WTC11 (cell line): ENCODE results near the gene GFPT1. TPM values are rescaled to one million over a fixed set of nuclear protein-coding genes. Genes with fewer than 3 reads are reported as not detected.

Source experiments
- ATAC-seq: fragments of 200-7000 bp; cut with Tn5 transposase; 2 replicates; pipeline ENCODE4 v1.10.0; 2021; ENCODE audit warnings: mild to moderate bottlenecking, moderate library complexity
- CTCF ChIA-PET: fragments of 300-600 bp; sonication (Branson Sonifier 250); formaldehyde crosslinking; loops from one replicate; lab custom pipeline; 2021; ENCODE audit warnings: antibody characterized with exemption; lab: Charles Lee
- POLR2A ChIA-PET: fragments of 350-600 bp; sonication (Branson Sonifier 250); formaldehyde crosslinking; loops from one replicate; lab custom pipeline; 2021; ENCODE audit warnings: antibody characterized with exemption; lab: Charles Lee
- DNase-seq: peaks from one replicate; pipeline ENCODE4 v3.0.0; 2021; ENCODE audit warnings: low spot score
- H3K27ac Mint-ChIP-seq: 2 replicates; pipeline ENCODE4 v1.8.0; 2021; ENCODE audit warnings: mixed read lengths
- H3K27me3 Mint-ChIP-seq: 2 replicates; pipeline ENCODE4 v1.8.0; 2021; ENCODE audit warnings: low read depth, mild to moderate bottlenecking, moderate library complexity, mixed read lengths
- H3K36me3 Mint-ChIP-seq: 2 replicates; pipeline ENCODE4 v1.8.0; 2021; ENCODE audit warnings: mixed read lengths
- H3K4me1 Mint-ChIP-seq: 2 replicates; pipeline ENCODE4 v1.8.0; 2022; ENCODE audit warnings: mixed read lengths
- H3K4me3 Mint-ChIP-seq: 2 replicates; pipeline ENCODE4 v1.8.0; 2021; ENCODE audit warnings: mild to moderate bottlenecking, moderate library complexity, mixed read lengths
- H3K9me3 Mint-ChIP-seq: 2 replicates; pipeline ENCODE4 v1.8.0; 2021; ENCODE audit warnings: mixed read lengths
- AR ChIP-seq: fragments of 250-450 bp; sonication (Bioruptor Pico); IDR thresholded peaks from 2 replicates; pipeline ENCODE4 v1.9.0; 2021; ENCODE audit warnings: mild to moderate bottlenecking
- CTCF ChIP-seq: fragments of 200-600 bp; IDR thresholded peaks from 2 replicates; pipeline ENCODE4 v1.8.0; 2022; ENCODE audit warnings: antibody characterized with exemption
- E2F1 ChIP-seq: sonication (generic); formaldehyde crosslinking; IDR thresholded peaks from 2 replicates; pipeline ENCODE4 v1.8.0; 2022; ENCODE audit warnings: mild to moderate bottlenecking, missing genetic modification reagents
- ESRRA ChIP-seq: sonication (generic); formaldehyde crosslinking; IDR thresholded peaks from 2 replicates; pipeline ENCODE4 v1.8.1; 2022; ENCODE audit warnings: mild to moderate bottlenecking, missing genetic modification reagents, borderline replicate concordance
- FOXP1 ChIP-seq: sonication (generic); formaldehyde crosslinking; IDR thresholded peaks from 2 replicates; pipeline ENCODE4 v1.8.0; 2022; ENCODE audit warnings: missing genetic modification reagents, mild to moderate bottlenecking, moderate library complexity, borderline replicate concordance
- HMGA2 ChIP-seq: fragments of 250-450 bp; sonication (Bioruptor Pico); IDR thresholded peaks from 2 replicates; pipeline ENCODE4 v1.4.0; 2021; ENCODE audit warnings: mild to moderate bottlenecking, moderate library complexity
- IRF1 ChIP-seq: sonication (generic); formaldehyde crosslinking; IDR thresholded peaks from 2 replicates; pipeline ENCODE4 v1.8.0; 2023; ENCODE audit warnings: missing genetic modification reagents
- JAZF1 ChIP-seq: fragments of 250-450 bp; sonication (Bioruptor Pico); IDR thresholded peaks from 2 replicates; pipeline ENCODE4 v1.9.0; 2021; ENCODE audit warnings: moderate library complexity, mild to moderate bottlenecking, inconsistent platforms
- JUN ChIP-seq: sonication (generic); formaldehyde crosslinking; IDR thresholded peaks from 2 replicates; pipeline ENCODE4 v1.8.0; 2023; ENCODE audit warnings: mild to moderate bottlenecking, missing genetic modification reagents
- MYBL2 ChIP-seq: sonication (generic); formaldehyde crosslinking; IDR thresholded peaks from 2 replicates; pipeline ENCODE4 v1.8.1; 2023; ENCODE audit warnings: mild to moderate bottlenecking, moderate library complexity, missing genetic modification reagents
- NFATC4 ChIP-seq: fragments of 250-450 bp; sonication (Bioruptor Pico); IDR thresholded peaks from 2 replicates; pipeline ENCODE4 v1.9.0; 2021; ENCODE audit warnings: mild to moderate bottlenecking
- NFYB ChIP-seq: sonication (generic); formaldehyde crosslinking; conservative IDR thresholded peaks from 2 replicates; pipeline ENCODE4 v1.8.0; 2022; ENCODE audit warnings: low read depth, missing genetic modification reagents
- NR1H2 ChIP-seq: sonication (generic); formaldehyde crosslinking; IDR thresholded peaks from 2 replicates; pipeline ENCODE4 v1.9.0; 2021; ENCODE audit warnings: mild to moderate bottlenecking, moderate library complexity, missing genetic modification reagents
- PRDM15 ChIP-seq: sonication (generic); formaldehyde crosslinking; IDR thresholded peaks from 2 replicates; pipeline ENCODE4 v1.8.0; 2022; ENCODE audit warnings: missing genetic modification reagents
- SMAD3 ChIP-seq: sonication (generic); formaldehyde crosslinking; IDR thresholded peaks from 2 replicates; pipeline ENCODE4 v1.8.0; 2022; ENCODE audit warnings: missing genetic modification reagents, mild to moderate bottlenecking, borderline replicate concordance
- STAT6 ChIP-seq: sonication (generic); formaldehyde crosslinking; conservative IDR thresholded peaks from 2 replicates; pipeline ENCODE4 v1.8.1; 2023; ENCODE audit warnings: mild to moderate bottlenecking, low read depth, missing genetic modification reagents, moderate library complexity
- TEAD4 ChIP-seq: sonication (generic); formaldehyde crosslinking; IDR thresholded peaks from 2 replicates; pipeline ENCODE4 v1.8.0; 2022; ENCODE audit warnings: mild to moderate bottlenecking, missing genetic modification reagents
- ZBTB21 ChIP-seq: sonication (generic); formaldehyde crosslinking; IDR thresholded peaks from 2 replicates; pipeline ENCODE4 v1.8.1; 2023; ENCODE audit warnings: mild to moderate bottlenecking, missing genetic modification reagents, borderline replicate concordance
- total RNA-seq: library from RNA; stranded (reverse); gene quantifications from 3 replicates; pipeline ENCODE4 v1.2.3, GENCODE V29; 2021

The GFPT1 gene
- total RNA-seq, 1 experiment from 2014 or later = 65.5 TPM

- TF ChIP-seq PRDM15 (no peak), ZBTB21 (no peak), FOXP1 (CRISPR knock-in tag) (no peak), STAT6 (CRISPR knock-in tag) (no peak), HMGA2 (CRISPR knock-in tag) (no peak), ESRRA (no peak), CTCF (no peak), AR (CRISPR knock-in tag) (no peak), IRF1 (no peak), SMAD3 (CRISPR knock-in tag) (no peak)
Measured at GRCh38 chr2:69372767-69373166, 14.3 kb downstream of the GFPT1 start (continued).

- ATAC-seq (no peak), DNase-seq (no peak)
- H3K36me3 Mint-ChIP-seq = peaks cover 59% of the 10 kb centered on the region
- no peak overlapping the region for H3K4me3 Mint-ChIP-seq
- H3K27ac Mint-ChIP-seq = no peak overlapping the region
- TF ChIP-seq JAZF1 (CRISPR knock-in tag) = no peak
- no peak for TF ChIP-seq NFATC4 (CRISPR knock-in tag)
- no peak for TF ChIP-seq TEAD4 (CRISPR knock-in tag)
- no peak for TF ChIP-seq E2F1 (CRISPR knock-in tag)
- no peak for TF ChIP-seq ZBTB21
- no peak for TF ChIP-seq NR1H2
- TF ChIP-seq JUN (CRISPR knock-in tag) = no peak
- TF ChIP-seq MYBL2 = no peak
- TF ChIP-seq NFYB (CRISPR knock-in tag) = no peak
- no peaks in the 10 kb centered on the region for H3K4me1 Mint-ChIP-seq
- ChIA-PET CTCF (interaction anchor here (1.5 kb wide), 1 partner anchor 195 kb away, joined by 3 read pairs; no protein-coding TSS in a partner anchor), POLR2A (interaction anchor here (1.0 kb wide), 1 partner anchor 350 kb away, joined by 3 read pairs; no protein-coding TSS in a partner anchor)
- H3K27me3 Mint-ChIP-seq = no peaks in the 10 kb centered on the region
- H3K9me3 Mint-ChIP-seq = no peaks in the 10 kb centered on the region
Measured at GRCh38 chr2:69369802-69370201, 17.2 kb downstream of the GFPT1 start.
